Measurements from ENCODE around the gene ZNF750.

Gene ZNF750

DNA sequence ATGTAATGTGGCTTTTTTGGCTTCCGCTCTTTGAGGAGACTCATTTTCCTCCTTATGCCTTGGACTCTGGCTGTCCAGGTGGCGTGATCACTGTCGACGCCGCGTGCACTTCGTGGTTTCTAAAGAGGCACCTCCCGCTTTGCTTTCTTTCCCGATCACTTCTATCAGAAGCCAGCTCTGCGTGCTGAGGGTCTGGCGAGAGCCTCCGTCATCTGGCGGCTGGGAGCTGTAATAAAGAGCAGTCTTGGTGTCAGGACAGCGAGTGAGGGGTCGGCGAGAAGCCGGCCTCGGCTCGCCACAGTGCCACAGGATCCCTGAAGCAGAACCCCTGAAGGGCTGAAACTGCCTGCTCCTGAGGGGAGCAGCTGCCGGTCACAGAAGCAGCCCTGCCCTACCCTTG is 7.4 kb downstream of the ZNF750 start:
- H3K4me3 ChIP-seq (ENCODE audit: low read length) = no peak overlapping the region
- DNase-seq (ENCODE audit: low read depth) = no peak
- TF ChIP-seq, protein P1, sequence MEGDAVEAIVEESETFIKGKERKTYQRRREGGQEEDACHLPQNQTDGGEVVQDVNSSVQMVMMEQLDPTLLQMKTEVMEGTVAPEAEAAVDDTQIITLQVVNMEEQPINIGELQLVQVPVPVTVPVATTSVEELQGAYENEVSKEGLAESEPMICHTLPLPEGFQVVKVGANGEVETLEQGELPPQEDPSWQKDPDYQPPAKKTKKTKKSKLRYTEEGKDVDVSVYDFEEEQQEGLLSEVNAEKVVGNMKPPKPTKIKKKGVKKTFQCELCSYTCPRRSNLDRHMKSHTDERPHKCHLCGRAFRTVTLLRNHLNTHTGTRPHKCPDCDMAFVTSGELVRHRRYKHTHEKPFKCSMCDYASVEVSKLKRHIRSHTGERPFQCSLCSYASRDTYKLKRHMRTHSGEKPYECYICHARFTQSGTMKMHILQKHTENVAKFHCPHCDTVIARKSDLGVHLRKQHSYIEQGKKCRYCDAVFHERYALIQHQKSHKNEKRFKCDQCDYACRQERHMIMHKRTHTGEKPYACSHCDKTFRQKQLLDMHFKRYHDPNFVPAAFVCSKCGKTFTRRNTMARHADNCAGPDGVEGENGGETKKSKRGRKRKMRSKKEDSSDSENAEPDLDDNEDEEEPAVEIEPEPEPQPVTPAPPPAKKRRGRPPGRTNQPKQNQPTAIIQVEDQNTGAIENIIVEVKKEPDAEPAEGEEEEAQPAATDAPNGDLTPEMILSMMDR (IDR thresholded peaks at IDR 0.05; ENCODE audit: insufficient read depth, low read depth, low read length, missing control alignments) = no peak

- TF ChIP-seq, protein P1 (IDR thresholded peaks at IDR 0.05; ENCODE audit: insufficient read depth, low read depth, low read length, missing control alignments) = no peak
- no peak for DNase-seq (ENCODE audit: low read depth)
- no peak overlapping the region for H3K4me3 ChIP-seq (ENCODE audit: low read length)
These were observed 8.0 kb downstream of the ZNF750 start for GRCh38 chr17:82831818-82832200.

- DNase-seq (ENCODE audit: low read depth) = no peak
- TF ChIP-seq, protein P1 (IDR thresholded peaks at IDR 0.05; ENCODE audit: insufficient read depth, low read depth, low read length, missing control alignments) = no peak
- H3K4me3 ChIP-seq (ENCODE audit: low read length) = no peak overlapping the region
These were observed 8.6 kb downstream of the ZNF750 start for GRCh38 chr17:82831041-82831817.

DNA sequence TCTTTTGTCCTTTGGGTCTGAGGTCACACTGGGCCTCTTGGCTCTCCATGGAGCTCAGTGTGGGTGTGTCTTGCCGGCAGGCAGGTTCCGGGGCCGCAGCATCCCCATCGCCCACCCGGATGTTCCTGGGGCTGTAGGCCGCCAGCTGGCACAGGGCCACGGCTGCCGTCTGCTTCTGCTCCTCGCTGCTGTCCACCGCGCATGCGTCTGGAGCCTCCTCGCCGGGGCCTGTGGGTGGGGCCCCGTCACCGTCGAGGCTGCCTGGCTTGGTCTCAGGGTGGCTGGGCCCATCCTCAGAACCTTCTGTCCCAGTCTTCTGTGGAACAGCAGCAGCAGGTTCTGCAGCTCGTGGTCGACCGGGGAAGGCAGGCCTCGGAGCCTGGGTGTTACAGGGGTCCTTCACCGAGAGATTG is 9.6 kb downstream of the ZNF750 start:
- no peak for DNase-seq (ENCODE audit: low read depth)
- H3K4me3 ChIP-seq (ENCODE audit: low read length) = no peak overlapping the region
- TF ChIP-seq, protein P1 (IDR thresholded peaks at IDR 0.05; ENCODE audit: insufficient read depth, low read depth, low read length, missing control alignments) = no peak

DNA sequence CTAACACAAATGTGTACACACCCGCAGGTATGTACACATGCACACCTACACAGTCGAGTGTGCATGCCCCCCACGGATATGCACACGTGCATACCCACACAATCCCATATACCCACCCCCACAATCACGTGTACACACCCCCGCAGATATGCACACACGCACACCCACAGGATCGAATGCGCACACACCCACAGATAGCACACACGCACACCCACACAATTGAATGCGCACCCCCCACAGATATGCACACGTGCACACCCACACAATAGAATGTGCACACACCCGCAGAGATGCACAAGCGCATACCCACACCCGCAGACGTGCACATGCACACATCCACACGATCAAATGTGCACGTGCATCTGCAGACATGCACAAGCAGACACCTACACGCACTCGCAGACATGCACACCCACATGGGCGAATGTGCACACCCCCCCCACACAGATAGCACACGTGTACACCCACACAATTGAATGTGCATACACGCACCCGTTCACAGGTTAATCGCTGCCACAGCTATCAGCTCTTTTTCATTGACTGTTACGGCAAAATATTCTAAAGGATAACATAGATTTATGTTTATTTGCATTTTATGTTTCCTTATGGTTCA is 10.8 kb downstream of the ZNF750 start:
- H3K4me3 ChIP-seq (ENCODE audit: low read length) = no peak overlapping the region
- TF ChIP-seq, protein P1 (IDR thresholded peaks at IDR 0.05; ENCODE audit: insufficient read depth, low read depth, low read length, missing control alignments) = no peak
- DNase-seq (ENCODE audit: low read depth) = peak; percentile 40

DNA sequence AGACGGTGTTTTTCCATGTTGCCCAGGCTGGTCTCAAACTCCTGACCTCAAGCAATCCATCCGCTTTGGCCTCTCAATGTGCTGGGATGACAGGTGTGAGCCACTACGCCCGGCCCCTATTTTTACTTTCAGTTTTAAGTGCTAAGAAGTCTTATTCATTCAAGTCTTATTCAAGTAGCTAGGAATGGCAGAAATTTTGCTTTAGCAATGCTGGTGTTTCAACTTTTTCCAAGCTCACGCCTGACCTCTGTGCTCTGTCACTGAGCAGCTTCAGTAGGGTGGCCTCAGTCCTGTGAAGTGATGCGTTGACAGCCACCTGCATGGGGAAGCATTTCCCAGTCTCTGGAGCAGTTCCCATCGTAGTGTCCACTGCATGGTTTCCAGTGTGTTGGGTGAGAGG is 12.9 kb downstream of the ZNF750 start:
- no peak overlapping the region for H3K4me3 ChIP-seq (ENCODE audit: low read length)
- DNase-seq (ENCODE audit: low read depth) = no peak
- TF ChIP-seq, protein P1 (IDR thresholded peaks at IDR 0.05; ENCODE audit: insufficient read depth, low read depth, low read length, missing control alignments) = no peak
